DOHH2 (cell line): ENCODE measurements around the gene NUP160.

ENCODE experiments used
- CTCF ChIP-seq: fragments of 200-600 bp; sonication (generic); IDR thresholded peaks from one replicate; pipeline ENCODE4 v1.5.1; 2014; ENCODE audit warnings: antibody characterized with exemption, mild to moderate bottlenecking, low read depth, low read length; ENCODE audit not compliant: poor library complexity, severe bottlenecking
- EZH2phosphoT487 ChIP-seq: fragments of 200-600 bp; sonication (generic); IDR thresholded peaks from 2 replicates; pipeline ENCODE4 v1.6.1; 2017; ENCODE audit warnings: borderline replicate concordance, mild to moderate bottlenecking, antibody characterized with exemption, low read length, moderate library complexity, mixed read lengths

- no peak for TF ChIP-seq CTCF
- TF ChIP-seq EZH2phosphoT487: no peak
These were observed 116.7 kb downstream of the NUP160 start for GRCh38 chr11:47731475-47731874.
